Ascending aorta (tissue), 2 donors: ENCODE data around the gene DTX3L. TPM values are rescaled to one million over a fixed set of nuclear protein-coding genes. Genes with fewer than 3 reads are reported as not detected.

Experiments
- DNase-seq, 2 donors: peaks; one replicate each; pipeline ENCODE4 v3.0.0-alpha.2; 2019; ENCODE audit warnings: low spot score in 2 of 2
- H3K27ac ChIP-seq, 2 donors: fragments of 200-600 bp; sonication (generic); one replicate each; pipeline ENCODE4 v1.5.1; 2016 to 2017; ENCODE audit warnings: mild to moderate bottlenecking in 1 of 2
- H3K27me3 ChIP-seq: fragments of 200-600 bp; sonication (generic); one replicate; pipeline ENCODE4 v1.5.1; 2017
- H3K36me3 ChIP-seq, 2 donors: fragments of 200-600 bp; sonication (generic); one replicate each; pipeline ENCODE4 v1.5.1; 2016
- H3K4me1 ChIP-seq, 2 donors: fragments of 200-600 bp; sonication (generic); one replicate each; pipeline ENCODE4 v1.5.1; 2016 to 2017; ENCODE audit warnings: mild to moderate bottlenecking in 1 of 2
- H3K4me3 ChIP-seq, 2 donors: fragments of 200-600 bp; sonication (generic); one replicate each; pipeline ENCODE4 v1.5.1; 2016 to 2017; ENCODE audit warnings: mild to moderate bottlenecking in 1 of 2
- H3K9me3 ChIP-seq, 2 donors: fragments of 200-600 bp; sonication (generic); one replicate each; pipeline ENCODE4 v1.5.1; 2016
- CTCF ChIP-seq, 3 experiments: fragments of 200-600 bp in 2 of 3; fragments of 450-650 bp in 1 of 3; sonication (generic) in 2 of 3; IDR thresholded peaks; one replicate each; pipeline ENCODE4 v1.5.1; 2016 to 2019; ENCODE audit warnings: antibody characterized with exemption in 3 of 3, mild to moderate bottlenecking in 1 of 3, moderate library complexity in 1 of 3
- intact Hi-C: fragments of 100-400 bp; cut with DNase I; formaldehyde crosslinking; loops from one replicate; pipeline ENCODE4 v1.15.1; 2023
- total RNA-seq: library from RNA; depleted of rRNA; stranded (reverse); fragments of >200 nt; gene quantifications from one replicate; pipeline ENCODE4 v1.1.0, GENCODE V29; 2016

DTX3L gene
- total RNA-seq, 1 donor from 2014 or later, result 22.4 TPM

DNA sequence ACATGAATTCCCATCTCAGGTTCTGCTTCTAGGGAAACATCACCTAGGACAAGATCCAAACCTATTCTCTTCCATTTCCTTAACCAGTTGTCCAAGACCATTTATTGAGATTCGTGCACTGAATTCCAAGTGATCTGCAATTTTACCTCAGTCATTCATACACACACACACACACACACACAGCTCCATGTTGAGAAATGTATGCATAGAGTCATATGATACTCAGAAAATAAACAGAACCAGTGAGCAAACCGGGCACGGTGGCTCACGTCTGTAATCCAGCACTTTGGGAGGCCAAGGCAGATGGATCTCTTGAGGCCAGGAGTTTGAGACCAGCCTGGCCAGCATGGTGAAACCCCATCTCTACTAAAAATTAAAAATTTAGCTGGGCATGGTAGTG lies 43.3 kb upstream of the DTX3L start:
- no peak for TF ChIP-seq CTCF (IDR thresholded peaks at IDR 0.05)
- DNase-seq, result no peak
- no peaks in the 10 kb centered on the region for H3K4me1 ChIP-seq

GRCh38 chr3:122523317-122523716 lies 40.8 kb upstream of the DTX3L start:
- intact Hi-C loops, result no loop called here
- no peak overlapping the region for H3K4me3 ChIP-seq
- peaks cover 4 to 8% of the 10 kb centered on the region in 2 donors for H3K36me3 ChIP-seq
- DNase-seq, result no peak
- H3K4me1 ChIP-seq, result no peaks in the 10 kb centered on the region
- no peaks in the 10 kb centered on the region for H3K27me3 ChIP-seq
- TF ChIP-seq CTCF (IDR thresholded peaks at IDR 0.05), result no peak
- no peak overlapping the region for H3K27ac ChIP-seq
- no peaks in the 10 kb centered on the region for H3K9me3 ChIP-seq

More for the DNA sequence above, 43.3 kb upstream of the DTX3L start:
- no peaks in the 10 kb centered on the region for H3K9me3 ChIP-seq
- no peaks in the 10 kb centered on the region for H3K27me3 ChIP-seq
- no peaks in the 10 kb centered on the region for H3K36me3 ChIP-seq
- intact Hi-C loops, result no loop called here
- no peak overlapping the region for H3K27ac ChIP-seq
- no peak overlapping the region for H3K4me3 ChIP-seq

GRCh38 chr3:122530164-122530563 lies 34.0 kb upstream of the DTX3L start:
- no peak overlapping the region for H3K27ac ChIP-seq
- intact Hi-C loops, result no loop called here
- no peak for TF ChIP-seq CTCF (IDR thresholded peaks at IDR 0.05)
- no peak for DNase-seq
- H3K9me3 ChIP-seq, result no peaks in the 10 kb centered on the region
- peaks cover 46 to 58% of the 10 kb centered on the region in 2 donors for H3K36me3 ChIP-seq
- H3K4me1 ChIP-seq, result no peaks in the 10 kb centered on the region
- H3K4me3 ChIP-seq, result no peak overlapping the region
- H3K27me3 ChIP-seq, result no peaks in the 10 kb centered on the region

DNA sequence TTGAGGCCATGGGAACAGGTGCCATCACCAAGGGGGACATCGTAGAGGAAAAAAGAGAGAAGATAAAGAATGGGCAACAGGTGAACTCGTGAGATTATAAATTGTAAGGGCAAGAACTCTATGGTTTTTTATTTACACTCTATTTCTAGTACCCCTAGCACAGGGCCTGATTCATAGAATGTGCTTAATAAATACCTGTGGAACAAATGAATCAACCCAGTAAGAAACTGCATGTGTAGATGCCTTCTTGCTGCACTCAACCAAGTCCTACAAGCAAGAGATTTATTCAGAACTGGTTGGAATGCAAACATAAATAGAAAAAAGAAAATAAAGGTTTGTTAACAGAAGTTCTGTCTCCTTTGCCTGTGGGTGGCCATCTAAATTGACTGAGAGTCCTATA lies 30.7 kb upstream of the DTX3L start:
- DNase-seq, result no peak
- no peak overlapping the region for H3K27ac ChIP-seq
- no peak for TF ChIP-seq CTCF (IDR thresholded peaks at IDR 0.05)
- no peaks in the 10 kb centered on the region for H3K4me1 ChIP-seq
- no peak overlapping the region for H3K4me3 ChIP-seq
- intact Hi-C loops, result no loop called here
- peaks cover 49 to 67% of the 10 kb centered on the region in 2 donors for H3K36me3 ChIP-seq
- H3K9me3 ChIP-seq, result no peaks in the 10 kb centered on the region
- H3K27me3 ChIP-seq, result no peaks in the 10 kb centered on the region

DNA sequence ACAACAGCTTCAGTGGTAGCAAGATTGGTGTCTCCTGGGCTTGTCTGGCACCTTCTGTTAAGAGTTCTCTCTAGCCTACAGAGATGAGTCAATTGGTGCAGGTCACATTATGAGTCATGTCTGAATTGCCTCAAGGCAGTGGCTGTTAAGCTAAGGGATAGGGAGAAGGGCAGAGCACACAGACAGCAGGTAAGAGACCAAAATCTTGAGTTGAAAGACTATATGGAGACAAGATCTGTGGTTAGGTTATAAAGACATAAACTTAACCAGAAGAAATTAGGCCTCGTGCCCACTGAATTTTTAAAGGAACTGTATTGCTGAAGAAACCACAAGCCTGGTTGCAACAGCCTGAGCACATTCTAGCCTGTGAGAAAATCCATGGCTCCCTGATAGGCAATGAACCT lies 30.2 kb upstream of the DTX3L start:
- H3K9me3 ChIP-seq, result no peaks in the 10 kb centered on the region
- H3K27ac ChIP-seq, result no peak overlapping the region
- H3K4me1 ChIP-seq, result no peaks in the 10 kb centered on the region
- no peak overlapping the region for H3K4me3 ChIP-seq
- H3K27me3 ChIP-seq, result no peaks in the 10 kb centered on the region
- peaks cover 52 to 63% of the 10 kb centered on the region in 2 donors for H3K36me3 ChIP-seq
- intact Hi-C loops, result no loop called here
- no peak for TF ChIP-seq CTCF (IDR thresholded peaks at IDR 0.05)
- no peak for DNase-seq

GRCh38 chr3:122535964-122536631 lies 28.0 kb upstream of the DTX3L start:
- no peaks in the 10 kb centered on the region for H3K4me1 ChIP-seq
- intact Hi-C loops, result no loop called here
- H3K36me3 ChIP-seq, result peaks cover 67 to 69% of the 10 kb centered on the region in 2 donors
- no peak for DNase-seq
- H3K27ac ChIP-seq, result no peak overlapping the region
- no peaks in the 10 kb centered on the region for H3K9me3 ChIP-seq
- TF ChIP-seq CTCF (IDR thresholded peaks at IDR 0.05), result no peak
- H3K27me3 ChIP-seq, result no peaks in the 10 kb centered on the region
- H3K4me3 ChIP-seq, result no peak overlapping the region
